T47D (cell line): Measurements from ENCODE around the gene ADAMTS10.

Experiments
- DNase-seq, 2 experiments: peaks; one replicate each; pipeline versions ENCODE4 v3.0.0 to v3.0.0-alpha.2; 2011 to 2012; ENCODE audit warnings: low read depth in 1 of 2, low spot score in 1 of 2
- JUND ChIP-seq: IDR thresholded peaks from 2 replicates; pipeline ENCODE4 v1.6.1; 2012; ENCODE audit warnings: low read depth
- in situ Hi-C: cut with HindIII; loops from 2 replicates; pipeline ENCODE4 v1.10.0; 2016; ENCODE audit warnings: low sequenced_read_pairs, low pct_unique_long_range_greater_than_20kb

ADAMTS10 gene

GRCh38 chr19:8610041-8610935 lies at the start of gene ADAMTS10:
TSS of gene ADAMTS10 (minus strand) at chr19:8610715. CDS start at chr19:8605710, 5,005 bp downstream.
- in situ Hi-C loops: no loop called here
- DNase-seq: peak in 1 of 2 experiments; percentile 19
- no peak for TF ChIP-seq JUND

DNA sequence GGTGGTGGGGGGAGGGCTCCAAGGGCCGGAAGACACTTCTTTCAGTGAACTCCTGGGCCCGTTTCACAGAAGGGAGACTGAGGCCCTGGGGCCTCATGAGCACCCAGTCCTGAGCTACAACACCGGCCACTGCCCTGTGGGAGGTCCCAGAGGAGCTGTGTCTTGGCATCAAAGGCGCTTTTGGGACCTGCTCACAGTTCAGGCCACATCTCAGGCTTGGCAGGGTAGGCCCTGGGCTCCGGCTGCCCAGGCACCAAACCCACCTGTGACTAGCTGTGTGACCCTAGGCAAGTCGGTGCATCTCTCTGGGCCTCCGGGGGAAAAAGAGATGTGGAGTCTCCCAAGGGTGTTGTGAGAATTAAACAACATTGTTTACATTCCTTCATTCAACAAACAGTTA lies 49.4 kb upstream of the ADAMTS10 start:
- DNase-seq: no peak
- in situ Hi-C loops: no loop called here
- no peak for TF ChIP-seq JUND

- no peak for TF ChIP-seq JUND
- no peak for DNase-seq
- in situ Hi-C loops: no loop called here
Observed at GRCh38 chr19:8657869-8658268, 47.4 kb upstream of the ADAMTS10 start.

- TF ChIP-seq JUND: no peak
- in situ Hi-C loops: no loop called here
- no peak for DNase-seq
Observed at GRCh38 chr19:8655340-8655709, 44.8 kb upstream of the ADAMTS10 start.

- in situ Hi-C loops: no loop called here
- peak; percentile 45 to 54 for DNase-seq
- no peak for TF ChIP-seq JUND
Observed at GRCh38 chr19:8654591-8655339, 44.2 kb upstream of the ADAMTS10 start.

DNA sequence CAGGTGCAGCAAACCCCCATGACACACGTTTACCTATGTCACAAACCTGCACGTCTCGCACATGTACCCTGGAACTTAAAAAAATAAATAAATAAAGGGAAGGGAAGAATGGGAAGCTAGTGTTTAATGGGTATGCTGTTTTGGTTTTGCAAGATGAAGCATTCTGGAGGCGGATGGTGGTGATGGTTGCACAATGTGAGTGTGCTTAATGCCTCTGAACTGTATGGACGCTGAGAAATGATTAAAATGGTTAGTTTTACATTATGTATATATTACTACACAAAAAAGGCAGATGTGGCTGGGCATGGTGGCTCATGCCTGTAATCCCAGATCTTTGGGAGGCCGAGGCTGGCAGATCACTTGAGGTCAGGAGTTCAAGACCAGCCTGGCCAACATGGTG lies 37.7 kb upstream of the ADAMTS10 start:
- no peak for DNase-seq
- TF ChIP-seq JUND: no peak
- in situ Hi-C loops: no loop called here

GRCh38 chr19:8643860-8644653 lies 33.5 kb upstream of the ADAMTS10 start:
- in situ Hi-C loops: no loop called here
- no peak for TF ChIP-seq JUND
- DNase-seq: no peak

DNA sequence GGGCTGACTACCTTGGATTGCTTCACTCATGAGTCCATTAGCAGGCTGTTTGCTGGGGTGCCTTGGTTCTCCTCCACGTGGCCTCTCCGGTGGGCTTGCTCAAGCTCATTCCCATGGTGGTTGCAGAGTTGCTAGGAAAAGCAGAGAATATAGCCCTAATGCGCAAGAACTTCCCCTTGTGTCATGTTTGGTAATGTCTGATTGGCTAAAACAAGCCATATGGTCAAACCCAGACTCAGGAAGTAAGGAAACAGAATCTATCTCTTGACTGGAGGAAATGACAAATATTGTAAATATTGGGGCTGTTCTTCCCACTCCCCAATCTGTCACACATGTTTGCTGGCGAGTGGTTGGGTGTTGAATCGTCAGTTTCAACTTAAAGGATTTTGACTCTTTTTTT lies 32.0 kb upstream of the ADAMTS10 start:
- no peak for TF ChIP-seq JUND
- in situ Hi-C loops: no loop called here

DNA sequence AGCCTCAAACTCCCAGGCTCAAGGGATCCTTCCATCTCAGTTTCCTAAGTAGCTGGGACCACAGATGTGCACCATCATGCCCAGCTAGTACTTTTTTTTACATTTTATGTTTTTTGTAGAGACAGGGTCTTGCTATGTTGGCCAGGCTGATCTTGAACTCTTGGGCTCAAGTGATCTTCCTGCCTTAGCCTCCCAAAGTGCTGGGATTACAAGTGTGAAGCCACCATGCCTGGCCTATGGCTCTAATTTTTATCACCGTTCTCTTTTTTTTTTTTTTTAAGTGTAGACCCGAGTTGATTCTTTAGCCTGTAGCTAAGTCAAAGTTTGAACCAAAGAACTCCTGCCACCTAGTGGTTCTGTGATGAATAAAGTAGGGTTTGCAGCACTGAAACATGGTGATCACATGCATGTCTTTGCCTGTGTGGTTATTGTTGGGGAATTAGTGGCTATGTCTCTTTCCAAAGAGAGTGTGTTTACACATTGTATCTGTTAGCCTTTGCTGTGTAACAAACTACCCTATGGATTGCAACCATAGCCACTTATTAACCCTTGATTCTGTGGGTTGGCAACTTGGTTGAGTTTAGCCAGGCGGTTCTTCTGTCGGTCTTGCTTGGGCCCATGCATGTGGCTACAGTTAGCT lies 31.5 kb upstream of the ADAMTS10 start:
- peak; percentile 49 to 78 for DNase-seq
- no peak for TF ChIP-seq JUND
- in situ Hi-C loops: no loop called here

More for the DNA sequence above, 32.0 kb upstream of the ADAMTS10 start:
- no peak for DNase-seq

- DNase-seq: no peak
- no peak for TF ChIP-seq JUND
- in situ Hi-C loops: no loop called here
Observed at GRCh38 chr19:8641221-8641907, 30.8 kb upstream of the ADAMTS10 start.

DNA sequence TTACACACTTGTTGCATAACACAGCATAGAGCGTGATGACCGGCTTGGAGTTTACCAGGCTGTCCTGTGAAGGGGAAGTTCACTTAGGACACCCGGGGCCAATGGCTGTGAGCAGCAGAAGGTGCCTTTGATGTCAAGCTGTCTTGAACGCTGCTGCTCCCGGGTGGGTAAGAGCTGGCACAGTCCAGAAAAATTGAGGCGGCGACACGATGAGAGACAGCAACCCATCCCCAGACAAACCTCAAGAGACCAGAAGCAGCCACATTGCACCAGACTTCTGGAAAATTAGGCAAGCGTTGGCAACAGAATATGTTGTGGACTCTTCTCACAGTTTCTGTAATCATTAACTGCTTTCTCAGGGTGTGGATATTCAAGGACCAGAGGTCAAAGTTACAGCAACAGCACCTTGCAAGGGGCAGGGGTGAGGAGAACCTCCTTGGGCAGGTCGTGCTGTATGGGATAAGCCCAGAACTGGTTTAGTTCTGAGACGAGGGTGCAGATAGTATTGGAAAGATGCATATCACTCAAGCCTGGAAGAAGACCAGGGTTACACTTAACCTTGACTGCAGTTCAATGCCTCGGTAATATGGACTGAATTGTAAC lies 30.0 kb upstream of the ADAMTS10 start:
- DNase-seq: peak in 1 of 2 experiments; percentile 69
- TF ChIP-seq JUND: no peak
- in situ Hi-C loops: no loop called here
